ENCODE results near the gene PPP6R2.
"Not testable (repeated sequence)": the region's sequence is repeated elsewhere in the genome, so short reads cannot be mapped to it uniquely, and the experiment has no call there.

PPP6R2 gene

GRCh38 chr22:50422046-50422445, 78.9 kb downstream of the PPP6R2 start:
- TF ChIP-seq, protein P1, sequence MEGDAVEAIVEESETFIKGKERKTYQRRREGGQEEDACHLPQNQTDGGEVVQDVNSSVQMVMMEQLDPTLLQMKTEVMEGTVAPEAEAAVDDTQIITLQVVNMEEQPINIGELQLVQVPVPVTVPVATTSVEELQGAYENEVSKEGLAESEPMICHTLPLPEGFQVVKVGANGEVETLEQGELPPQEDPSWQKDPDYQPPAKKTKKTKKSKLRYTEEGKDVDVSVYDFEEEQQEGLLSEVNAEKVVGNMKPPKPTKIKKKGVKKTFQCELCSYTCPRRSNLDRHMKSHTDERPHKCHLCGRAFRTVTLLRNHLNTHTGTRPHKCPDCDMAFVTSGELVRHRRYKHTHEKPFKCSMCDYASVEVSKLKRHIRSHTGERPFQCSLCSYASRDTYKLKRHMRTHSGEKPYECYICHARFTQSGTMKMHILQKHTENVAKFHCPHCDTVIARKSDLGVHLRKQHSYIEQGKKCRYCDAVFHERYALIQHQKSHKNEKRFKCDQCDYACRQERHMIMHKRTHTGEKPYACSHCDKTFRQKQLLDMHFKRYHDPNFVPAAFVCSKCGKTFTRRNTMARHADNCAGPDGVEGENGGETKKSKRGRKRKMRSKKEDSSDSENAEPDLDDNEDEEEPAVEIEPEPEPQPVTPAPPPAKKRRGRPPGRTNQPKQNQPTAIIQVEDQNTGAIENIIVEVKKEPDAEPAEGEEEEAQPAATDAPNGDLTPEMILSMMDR (IDR thresholded peaks at IDR 0.05; ENCODE audit: borderline replicate concordance, control extremely low read depth, extremely low read depth, insufficient read depth, missing control alignments): no peak
- DNase-seq (ENCODE audit: low spot score): no peak
- in situ Hi-C loops (cut with MboI; ENCODE audit: low sequenced_read_pairs, unreplicated experiment): no loop called here

GRCh38 chr22:50422961-50423815, 80.1 kb downstream of the PPP6R2 start:
- in situ Hi-C loops (cut with MboI; ENCODE audit: low sequenced_read_pairs, unreplicated experiment): no loop called here
- no peak for DNase-seq (ENCODE audit: low spot score)
- TF ChIP-seq, protein P1 (IDR thresholded peaks at IDR 0.05; ENCODE audit: borderline replicate concordance, control extremely low read depth, extremely low read depth, insufficient read depth, missing control alignments): no peak

- TF ChIP-seq, protein P1 (IDR thresholded peaks at IDR 0.05; ENCODE audit: borderline replicate concordance, control extremely low read depth, extremely low read depth, insufficient read depth, missing control alignments): no peak
- no peak for DNase-seq (ENCODE audit: low spot score)
- in situ Hi-C loops (cut with MboI; ENCODE audit: low sequenced_read_pairs, unreplicated experiment): no loop called here
Measured at GRCh38 chr22:50423956-50424355, 80.8 kb downstream of the PPP6R2 start.

GRCh38 chr22:50425179-50425916, 82.2 kb downstream of the PPP6R2 start:
- in situ Hi-C loops (cut with MboI; ENCODE audit: low sequenced_read_pairs, unreplicated experiment): no loop called here
- TF ChIP-seq, protein P1 (IDR thresholded peaks at IDR 0.05; ENCODE audit: borderline replicate concordance, control extremely low read depth, extremely low read depth, insufficient read depth, missing control alignments): no peak
- no peak for DNase-seq (ENCODE audit: low spot score)

DNA sequence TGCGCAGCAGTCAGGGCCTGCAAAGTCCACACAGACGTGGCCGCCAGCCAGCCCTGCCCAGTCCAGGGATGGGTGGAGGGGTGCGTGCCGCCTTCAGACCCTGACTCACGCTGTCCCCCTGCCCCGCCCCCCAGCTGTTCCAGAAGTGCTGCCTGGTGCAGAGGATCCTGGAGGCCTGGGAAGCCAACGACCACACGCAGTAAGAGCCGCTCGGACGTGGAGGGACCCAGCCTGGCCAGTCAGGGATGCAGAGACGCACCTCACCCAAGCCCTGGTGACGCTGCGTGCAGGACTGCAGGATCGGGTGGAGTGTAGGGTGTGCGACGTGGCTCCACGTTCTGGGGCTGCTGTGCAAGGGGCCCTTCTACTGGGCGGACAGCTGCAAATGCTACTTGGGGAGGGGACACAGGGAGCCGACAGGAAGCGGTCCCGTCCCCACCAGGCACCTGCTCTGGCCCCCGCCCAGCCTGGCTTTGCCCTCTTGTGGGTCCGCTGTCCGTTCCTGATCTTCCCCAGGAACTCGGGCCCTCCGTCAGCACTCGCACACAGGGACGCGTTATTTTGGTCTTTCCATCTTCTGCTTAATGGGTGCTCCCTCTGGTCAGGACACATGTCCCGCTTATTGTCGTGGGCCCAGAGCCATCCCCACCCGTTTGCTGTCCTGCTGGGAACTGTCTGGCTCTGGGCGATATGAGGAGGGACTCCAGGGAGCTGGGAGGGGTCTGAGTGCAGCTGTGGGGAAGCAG, 89.2 kb downstream of the PPP6R2 start:
- in situ Hi-C loops (cut with MboI; ENCODE audit: low sequenced_read_pairs, unreplicated experiment): no loop called here
- TF ChIP-seq, protein P1 (IDR thresholded peaks at IDR 0.05; ENCODE audit: borderline replicate concordance, control extremely low read depth, extremely low read depth, insufficient read depth, missing control alignments): no peak

DNA sequence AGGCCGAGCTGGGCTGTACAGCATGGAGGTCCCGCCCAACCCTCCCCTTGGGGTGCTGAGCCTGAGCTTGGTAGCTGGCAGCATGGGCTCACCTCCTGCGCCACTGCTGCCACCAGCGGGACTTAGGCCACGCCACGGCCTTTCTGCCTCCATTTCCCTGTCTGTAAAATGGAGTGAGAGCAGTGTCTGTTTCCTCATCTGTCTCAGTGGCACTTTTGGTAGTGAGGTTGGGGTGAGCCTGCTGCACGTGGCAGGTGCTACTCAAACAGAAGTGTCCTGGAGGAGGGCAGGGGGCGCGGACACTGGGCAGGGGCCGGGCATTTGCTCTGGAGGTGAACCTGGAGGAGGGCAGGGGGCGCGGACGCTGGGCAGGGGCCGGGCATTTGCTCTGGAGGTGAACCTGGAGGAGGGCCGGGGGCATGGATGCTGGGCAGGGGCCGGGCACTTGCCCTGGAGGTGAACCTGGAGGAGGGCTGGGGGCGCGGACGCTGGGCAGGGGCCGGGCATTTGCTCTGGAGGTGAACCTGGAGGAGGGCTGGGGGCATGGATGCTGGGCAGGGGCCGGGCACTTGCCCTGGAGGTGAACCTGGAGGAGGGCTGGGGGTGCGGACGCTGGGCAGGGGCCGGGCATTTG, 89.9 kb downstream of the PPP6R2 start:
- DNase-seq (ENCODE audit: low spot score); in situ Hi-C loops (cut with MboI; ENCODE audit: low sequenced_read_pairs, unreplicated experiment): not testable (repeated sequence)

More for the DNA sequence above, 89.2 kb downstream of the PPP6R2 start:
- no peak for DNase-seq (ENCODE audit: low spot score)
